Neural cell (in vitro differentiated cells): ENCODE measurements around the gene LPCAT4. TPM values are rescaled to one million over a fixed set of nuclear protein-coding genes. Genes with fewer than 3 reads are reported as not detected.

ENCODE experiments used
- H2AFZ ChIP-seq: fragments of 200-600, 300-800 bp; sonication (generic), shearing (Covaris generic); 2 replicates; pipeline ENCODE4 v1.6.0; 2014; ENCODE audit warnings: low read depth, mild to moderate bottlenecking, antibody characterized with exemption, low read length, moderate library complexity
- H3F3A ChIP-seq: fragments of 200-600 bp; shearing (Covaris generic); 2 replicates; pipeline ENCODE4 v1.6.1; 2016; ENCODE audit warnings: mild to moderate bottlenecking, moderate library complexity, mixed read lengths, antibody characterized with exemption, low read length; ENCODE audit not compliant: insufficient read depth, poor library complexity, severe bottlenecking
- H3K27ac ChIP-seq: fragments of 200-600, 300-800 bp; sonication (generic), shearing (Covaris generic); 2 replicates; pipeline ENCODE4 v1.5.1; 2014; ENCODE audit warnings: mild to moderate bottlenecking, low read length, moderate library complexity
- H3K27me3 ChIP-seq: fragments of 300-800, 200-600 bp; sonication (generic), shearing (Covaris generic); 2 replicates; pipeline ENCODE4 v1.6.0; 2014; ENCODE audit warnings: mild to moderate bottlenecking, low read depth, low read length, moderate library complexity; ENCODE audit not compliant: insufficient read depth
- H3K36me3 ChIP-seq: fragments of 300-800, 200-600 bp; sonication (generic), shearing (Covaris generic); 2 replicates; pipeline ENCODE4 v1.5.1; 2014; ENCODE audit warnings: mild to moderate bottlenecking, antibody characterized with exemption, low read length, moderate library complexity; ENCODE audit not compliant: insufficient read depth
- H3K4me2 ChIP-seq: fragments of 300-800, 200-600 bp; sonication (generic), shearing (Covaris generic); 2 replicates; pipeline ENCODE4 v1.6.0; 2014; ENCODE audit warnings: mild to moderate bottlenecking, low read length
- H3K4me3 ChIP-seq: fragments of 300-800, 200-600 bp; sonication (generic), shearing (Covaris generic); 2 replicates; pipeline ENCODE4 v1.5.1; 2014; ENCODE audit warnings: mild to moderate bottlenecking, low read length, moderate library complexity
- H3K79me2 ChIP-seq: fragments of 200-600 bp; shearing (Covaris generic); replicated peaks from 2 replicates; pipeline ENCODE4 v1.6.0; 2014; ENCODE audit warnings: mild to moderate bottlenecking, low read length, moderate library complexity; ENCODE audit not compliant: insufficient read depth
- H3K9ac ChIP-seq: fragments of 300-800, 200-600 bp; sonication (generic), shearing (Covaris generic); 2 replicates; pipeline ENCODE4 v1.6.1; 2016; ENCODE audit warnings: mild to moderate bottlenecking, low read length, mixed read lengths
- H3K9me2 ChIP-seq: fragments of 200-600 bp; shearing (Covaris generic); 2 replicates; pipeline ENCODE4 v1.6.1; 2016; ENCODE audit warnings: mild to moderate bottlenecking, low read length, mixed read lengths; ENCODE audit not compliant: insufficient read depth
- H3K9me3 ChIP-seq: fragments of 200-600, 300-800 bp; sonication (generic), shearing (Covaris generic); 2 replicates; pipeline ENCODE4 v1.6.1; 2016; ENCODE audit warnings: mild to moderate bottlenecking, mixed run types, low read length, moderate library complexity, mixed read lengths
- H4K20me1 ChIP-seq: fragments of 200-600 bp; shearing (Covaris generic); 2 replicates; pipeline ENCODE4 v1.6.1; 2016; ENCODE audit warnings: mild to moderate bottlenecking, mixed run types; ENCODE audit not compliant: insufficient read depth
- CTCF ChIP-seq: fragments of 450-650 bp; IDR thresholded peaks from 2 replicates; pipeline ENCODE4 v1.5.1; 2014; ENCODE audit warnings: antibody characterized with exemption, mild to moderate bottlenecking, moderate library complexity; ENCODE audit not compliant: poor library complexity, severe bottlenecking
- EP300 ChIP-seq: fragments of 450-650 bp; conservative IDR thresholded peaks from 2 replicates; pipeline ENCODE4 v1.6.1; 2014; ENCODE audit warnings: antibody characterized with exemption, mild to moderate bottlenecking, moderate library complexity; ENCODE audit not compliant: poor library complexity, severe bottlenecking
- EZH2 ChIP-seq: fragments of 200-600, 300-800 bp; shearing (Covaris generic), sonication (generic); IDR thresholded peaks from 2 replicates; pipeline ENCODE4 v1.6.1; 2014; ENCODE audit warnings: antibody characterized with exemption, low read length, borderline replicate concordance, mild to moderate bottlenecking; ENCODE audit not compliant: insufficient read depth, poor library complexity, severe bottlenecking
- MXI1 ChIP-seq: fragments of 450-650 bp; conservative IDR thresholded peaks from 2 replicates; pipeline ENCODE4 v1.6.1; 2014; ENCODE audit warnings: antibody characterized with exemption, mild to moderate bottlenecking; ENCODE audit not compliant: poor library complexity, severe bottlenecking
- POLR2AphosphoS5 ChIP-seq: IDR thresholded peaks from 2 replicates; pipeline ENCODE4 v1.6.1; 2012
- RAD21 ChIP-seq: fragments of 450-650 bp; conservative IDR thresholded peaks from 2 replicates; pipeline ENCODE4 v1.6.1; 2014; ENCODE audit warnings: antibody characterized with exemption, mild to moderate bottlenecking, moderate library complexity
- REST ChIP-seq: IDR thresholded peaks from 2 replicates; pipeline ENCODE4 v1.6.1; 2012; ENCODE audit warnings: borderline replicate concordance
- SMC3 ChIP-seq: fragments of 450-650 bp; conservative IDR thresholded peaks from 2 replicates; pipeline ENCODE4 v1.6.1; 2014; ENCODE audit warnings: antibody characterized with exemption, mild to moderate bottlenecking, moderate library complexity; ENCODE audit not compliant: poor library complexity
- TAF1 ChIP-seq: IDR thresholded peaks from 2 replicates; pipeline ENCODE4 v1.6.1; 2012; ENCODE audit warnings: low read depth
- polyA plus RNA-seq: library from polyadenylated mRNA; depleted of rRNA; stranded (reverse); fragments of >200 nt; gene quantifications from 2 replicates; pipeline ENCODE4 v1.2.3, GENCODE V29; 2014

Gene LPCAT4
- polyA plus RNA-seq, 1 donor from 2014 or later = 76.7 TPM

DNA sequence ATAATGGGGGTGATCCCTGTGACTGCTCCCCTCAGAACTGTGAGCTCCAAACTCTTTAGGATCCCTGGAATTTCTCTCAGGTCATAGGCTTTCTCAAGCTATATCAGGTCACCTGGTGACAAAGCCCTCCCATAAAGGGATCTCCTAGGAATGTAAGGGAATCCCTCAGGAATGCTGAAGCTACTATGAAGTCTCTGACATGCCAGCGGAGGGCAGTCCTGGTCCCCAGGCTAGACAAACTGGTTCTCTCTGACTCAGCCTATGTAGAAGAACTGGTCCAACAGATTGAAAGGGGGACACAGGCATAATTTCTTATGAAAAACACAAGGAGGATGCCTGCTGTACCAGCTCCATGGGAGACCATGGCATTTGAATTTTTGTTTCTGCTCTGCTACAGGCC is 6.7 kb downstream of the LPCAT4 start:
- Histone ChIP-seq H4K20me1 (no peaks in the 10 kb centered on the region), H3K79me2 (peaks cover 4% of the 10 kb centered on the region), H3K36me3 (peaks cover 3% of the 10 kb centered on the region), H3K27ac (no peak overlapping the region), H3K27me3 (no peaks in the 10 kb centered on the region), H2AFZ (no peak overlapping the region), H3F3A (no peaks in the 10 kb centered on the region), H3K9ac (no peak overlapping the region), H3K4me3 (no peak overlapping the region), H3K4me2 (no peak overlapping the region), H3K9me3 (no peaks in the 10 kb centered on the region), H3K9me2 (no peaks in the 10 kb centered on the region)
- TF ChIP-seq EZH2 (no peak), TAF1 (no peak), SMC3 (no peak)

DNA sequence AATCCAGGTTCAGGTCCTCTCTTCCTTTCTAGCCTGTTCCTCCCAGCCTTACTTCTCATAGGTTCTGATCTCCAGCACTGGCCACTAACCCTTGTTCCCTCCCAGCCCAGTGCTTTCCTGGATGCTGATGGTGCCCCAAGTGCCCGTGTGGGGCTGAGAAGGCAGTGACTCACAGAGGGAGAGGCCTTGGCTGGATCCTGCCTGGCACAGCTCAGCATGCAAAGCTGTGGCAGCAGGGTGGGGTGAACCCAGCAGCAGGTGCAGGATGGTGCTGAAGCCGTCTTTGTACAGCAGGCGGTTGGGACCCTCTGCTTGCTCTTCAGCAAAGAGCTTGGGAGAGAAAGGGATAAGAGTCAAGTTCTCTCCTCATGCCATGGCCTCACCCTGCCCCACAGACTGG is 7.6 kb downstream of the LPCAT4 start:
- Histone ChIP-seq H3K9ac (no peak overlapping the region), H3K27ac (no peak overlapping the region), H3K9me3 (no peaks in the 10 kb centered on the region), H3K4me2 (no peak overlapping the region), H3K36me3 (peaks cover 3% of the 10 kb centered on the region), H3K4me3 (no peak overlapping the region), H3K27me3 (no peaks in the 10 kb centered on the region), H2AFZ (no peak overlapping the region), H3F3A (no peaks in the 10 kb centered on the region), H3K79me2 (no peaks in the 10 kb centered on the region), H3K9me2 (no peaks in the 10 kb centered on the region), H4K20me1 (no peaks in the 10 kb centered on the region)
- TF ChIP-seq RAD21 = no peak
- no peak for TF ChIP-seq POLR2AphosphoS5
- no peak for TF ChIP-seq MXI1
- TF ChIP-seq EP300 = no peak
- no peak for TF ChIP-seq SMC3
- no peak for TF ChIP-seq TAF1
- TF ChIP-seq EZH2 = no peak
- no peak for TF ChIP-seq CTCF
- TF ChIP-seq REST = no peak

GRCh38 chr15:34358948-34359347 is 8.0 kb downstream of the LPCAT4 start:
- no peak overlapping the region for H3K9ac ChIP-seq
- no peak for TF ChIP-seq EZH2
- no peak for TF ChIP-seq SMC3
- TF ChIP-seq MXI1 = no peak
- TF ChIP-seq POLR2AphosphoS5 = no peak
- TF ChIP-seq RAD21 = no peak
- TF ChIP-seq REST = no peak
- TF ChIP-seq EP300 = no peak
- no peak for TF ChIP-seq TAF1
- no peak for TF ChIP-seq CTCF
- H3K4me2 ChIP-seq = no peak overlapping the region
- H3K36me3 ChIP-seq = peaks cover 3% of the 10 kb centered on the region
- H3K79me2 ChIP-seq = no peaks in the 10 kb centered on the region
- H3K9me2 ChIP-seq = no peaks in the 10 kb centered on the region
- H2AFZ ChIP-seq = no peak overlapping the region
- no peaks in the 10 kb centered on the region for H3K27me3 ChIP-seq
- no peaks in the 10 kb centered on the region for H4K20me1 ChIP-seq
- H3K9me3 ChIP-seq = no peaks in the 10 kb centered on the region
- H3K4me3 ChIP-seq = no peak overlapping the region
- no peaks in the 10 kb centered on the region for H3F3A ChIP-seq
- H3K27ac ChIP-seq = no peak overlapping the region
